ENCODE results near the gene CPSF7.

Gene CPSF7

DNA sequence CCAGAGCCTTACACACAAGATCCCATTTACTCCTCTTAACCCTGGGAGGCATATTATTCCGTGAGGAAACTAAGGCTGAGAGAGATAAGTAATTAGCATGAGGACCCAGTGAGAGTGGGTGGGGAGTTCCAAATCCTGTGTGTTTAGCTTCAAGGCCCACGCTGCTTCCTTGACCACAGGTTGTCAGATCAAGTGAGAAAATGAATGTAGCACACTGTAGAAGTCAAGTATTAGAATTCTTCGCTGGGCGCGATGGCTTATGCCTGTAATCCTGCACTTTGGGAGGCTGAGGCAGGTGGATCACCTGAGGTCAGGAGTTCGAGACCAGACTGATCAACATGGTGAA is 71.9 kb downstream of the CPSF7 start:
- DNase-seq (ENCODE audit: low read depth): no peak
- TF ChIP-seq, protein P1, sequence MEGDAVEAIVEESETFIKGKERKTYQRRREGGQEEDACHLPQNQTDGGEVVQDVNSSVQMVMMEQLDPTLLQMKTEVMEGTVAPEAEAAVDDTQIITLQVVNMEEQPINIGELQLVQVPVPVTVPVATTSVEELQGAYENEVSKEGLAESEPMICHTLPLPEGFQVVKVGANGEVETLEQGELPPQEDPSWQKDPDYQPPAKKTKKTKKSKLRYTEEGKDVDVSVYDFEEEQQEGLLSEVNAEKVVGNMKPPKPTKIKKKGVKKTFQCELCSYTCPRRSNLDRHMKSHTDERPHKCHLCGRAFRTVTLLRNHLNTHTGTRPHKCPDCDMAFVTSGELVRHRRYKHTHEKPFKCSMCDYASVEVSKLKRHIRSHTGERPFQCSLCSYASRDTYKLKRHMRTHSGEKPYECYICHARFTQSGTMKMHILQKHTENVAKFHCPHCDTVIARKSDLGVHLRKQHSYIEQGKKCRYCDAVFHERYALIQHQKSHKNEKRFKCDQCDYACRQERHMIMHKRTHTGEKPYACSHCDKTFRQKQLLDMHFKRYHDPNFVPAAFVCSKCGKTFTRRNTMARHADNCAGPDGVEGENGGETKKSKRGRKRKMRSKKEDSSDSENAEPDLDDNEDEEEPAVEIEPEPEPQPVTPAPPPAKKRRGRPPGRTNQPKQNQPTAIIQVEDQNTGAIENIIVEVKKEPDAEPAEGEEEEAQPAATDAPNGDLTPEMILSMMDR (conservative IDR thresholded peaks at IDR 0.05; ENCODE audit: low read depth, low read length): no peak
- no peak overlapping the region for H3K4me3 ChIP-seq (ENCODE audit: low read length)

DNA sequence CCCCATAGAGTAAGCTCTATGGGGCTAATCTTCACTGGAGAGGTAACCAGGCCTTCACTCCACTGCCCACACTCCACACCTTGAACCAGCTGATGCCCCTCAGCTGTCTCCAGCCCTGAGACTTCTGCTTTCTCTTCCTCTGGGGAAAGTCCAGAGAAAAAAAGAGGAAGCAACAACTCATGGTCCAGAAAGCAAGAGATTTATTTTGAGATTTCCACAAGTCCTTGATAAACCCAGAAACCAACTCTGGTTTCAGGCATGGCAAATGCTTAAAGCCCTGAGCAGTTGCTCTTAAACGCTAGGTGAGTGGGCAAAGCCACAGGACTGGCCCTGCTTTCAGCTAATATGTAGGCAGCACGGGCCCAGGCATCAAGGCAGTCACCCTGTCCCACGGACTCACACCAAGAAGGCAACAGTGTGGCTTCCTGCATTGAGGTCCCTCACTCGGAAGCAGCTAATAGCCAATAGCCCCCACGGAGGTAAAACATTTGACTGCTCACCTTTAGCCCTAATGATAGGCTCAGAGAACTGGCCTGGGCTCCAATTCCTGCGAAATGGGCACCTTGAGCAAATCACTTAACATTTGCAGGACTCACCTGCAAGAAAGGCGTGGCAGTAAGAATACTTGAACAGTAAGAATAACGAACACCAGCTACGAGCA is 72.4 kb downstream of the CPSF7 start:
- H3K4me3 ChIP-seq (ENCODE audit: low read length): no peak overlapping the region
- TF ChIP-seq, protein P1 (conservative IDR thresholded peaks at IDR 0.05; ENCODE audit: low read depth, low read length): no peak
- no peak for DNase-seq (ENCODE audit: low read depth)

DNA sequence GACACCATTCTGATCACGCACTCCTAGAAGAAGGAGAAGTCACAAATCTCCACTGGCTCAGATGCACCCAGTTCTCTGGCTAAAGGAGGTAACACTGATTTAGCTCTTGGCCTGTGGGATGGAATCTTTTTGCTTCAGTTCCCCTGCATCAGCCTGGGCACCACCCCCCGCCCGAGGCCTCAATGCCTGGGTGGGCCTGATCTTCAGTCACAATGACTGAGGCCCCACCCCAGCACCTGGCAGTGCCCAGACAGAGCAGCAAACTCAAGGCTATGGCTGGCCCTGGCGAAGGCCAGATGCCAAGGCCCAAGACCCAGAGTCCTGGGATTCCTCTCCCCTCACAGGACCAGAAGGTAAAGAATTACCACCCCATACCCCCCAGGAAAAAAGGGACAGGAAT is 73.1 kb downstream of the CPSF7 start:
- TF ChIP-seq, protein P1 (conservative IDR thresholded peaks at IDR 0.05; ENCODE audit: low read depth, low read length): no peak
- no peak overlapping the region for H3K4me3 ChIP-seq (ENCODE audit: low read length)
- no peak for DNase-seq (ENCODE audit: low read depth)

DNA sequence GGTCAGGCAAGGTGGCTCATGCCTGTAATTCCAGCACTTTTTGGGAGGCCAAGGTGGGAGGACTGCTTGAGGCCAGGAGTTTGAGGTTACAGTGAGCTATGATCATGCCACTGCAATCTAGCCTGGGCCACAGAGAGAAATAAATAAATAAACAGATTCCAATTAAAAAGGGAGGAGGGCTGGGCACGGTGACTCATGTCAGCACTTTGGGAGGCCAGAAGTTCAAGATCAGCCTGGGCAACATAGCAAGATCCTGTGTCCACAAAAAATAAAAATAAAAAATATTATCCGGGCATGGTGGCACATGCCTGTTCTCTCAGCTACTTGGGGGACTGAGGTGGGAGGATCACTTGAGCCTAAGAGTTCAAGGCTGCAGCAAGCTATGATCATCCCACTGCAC is 75.6 kb downstream of the CPSF7 start:
- H3K4me3 ChIP-seq (ENCODE audit: low read length): no peak overlapping the region
- TF ChIP-seq, protein P1 (conservative IDR thresholded peaks at IDR 0.05; ENCODE audit: low read depth, low read length): no peak
- no peak for DNase-seq (ENCODE audit: low read depth)

DNA sequence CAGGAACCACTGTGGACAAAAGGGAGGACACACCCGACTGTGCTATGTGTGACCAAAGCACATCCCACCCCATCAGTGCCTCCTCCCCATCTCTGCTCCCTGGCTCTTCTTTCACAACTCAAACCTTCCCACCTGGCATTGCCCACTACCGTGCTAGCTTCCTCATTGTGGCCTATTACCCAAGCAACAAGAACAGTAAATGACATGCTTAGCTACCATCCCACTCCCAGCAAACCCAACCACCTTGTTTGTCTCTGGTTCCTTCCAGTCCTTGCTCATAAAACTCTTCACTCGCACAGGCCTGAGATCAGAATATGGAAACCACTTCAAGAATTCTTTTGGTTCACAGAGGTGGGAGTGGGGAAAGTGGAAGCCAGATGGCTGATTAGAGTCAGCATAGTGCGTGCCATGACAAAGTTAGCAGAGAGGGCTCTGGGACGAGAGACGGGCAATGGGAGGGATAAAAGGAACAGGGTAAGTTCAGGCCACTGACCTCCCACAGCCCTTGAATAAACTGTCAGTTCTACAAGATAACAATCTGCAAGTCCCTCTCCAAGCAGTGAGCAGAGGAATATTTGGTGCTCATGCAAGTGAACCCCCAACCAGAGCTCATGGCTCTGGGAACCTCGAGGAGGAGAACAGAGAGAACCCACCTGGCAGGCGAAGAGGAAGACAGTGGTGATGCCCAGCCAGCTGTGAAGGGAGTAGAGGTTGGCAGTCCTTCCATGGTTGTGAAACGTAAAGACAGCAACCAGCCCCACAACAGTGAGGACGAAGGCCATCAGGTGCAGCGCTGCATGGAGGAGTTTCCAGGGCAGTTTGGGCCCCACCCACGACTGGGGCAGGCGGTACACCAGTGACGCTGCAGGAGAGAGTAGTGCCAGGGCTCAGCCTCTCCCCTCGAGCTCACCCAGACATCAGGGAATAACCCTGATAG is 76.4 kb downstream of the CPSF7 start:
- no peak overlapping the region for H3K4me3 ChIP-seq (ENCODE audit: low read length)
- TF ChIP-seq, protein P1 (conservative IDR thresholded peaks at IDR 0.05; ENCODE audit: low read depth, low read length): no peak
- no peak for DNase-seq (ENCODE audit: low read depth)
